ENCODE results near the gene IRAK1.
A peak's percentile ranks its signal among the peaks of the same experiment; 100 is the strongest.
"Not testable (repeated sequence)": the region's sequence is repeated elsewhere in the genome, so short reads cannot be mapped to it uniquely, and the experiment has no call there.

Gene IRAK1

DNA sequence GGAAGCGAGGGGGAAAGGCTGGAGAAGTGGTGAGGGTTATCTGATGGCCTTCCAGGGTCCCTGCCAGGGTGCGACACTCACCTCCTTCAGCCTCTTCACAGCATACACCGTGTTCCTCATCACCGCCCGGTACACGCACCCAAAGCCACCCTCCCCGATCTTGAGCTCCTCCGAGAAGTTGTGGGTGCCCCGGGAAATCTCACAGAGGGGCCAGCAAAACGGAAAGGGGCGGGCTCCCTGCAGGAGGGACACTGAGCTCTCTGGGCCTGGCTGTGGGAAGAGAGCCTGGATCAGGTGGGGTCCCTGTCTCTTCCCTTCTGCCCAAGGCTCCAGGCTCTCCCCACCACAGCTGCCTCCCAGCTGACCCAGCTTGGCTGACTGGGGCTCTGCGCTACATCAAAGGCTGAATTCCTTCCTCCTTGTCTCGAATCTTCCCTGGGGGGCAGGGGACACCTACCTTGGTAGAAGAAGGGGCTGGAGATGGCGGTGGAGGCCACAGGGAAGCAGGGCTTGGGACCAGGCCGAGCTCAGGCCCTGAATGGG is 1.1 kb downstream of the IRAK1 start:
- no peak for DNase-seq

DNA sequence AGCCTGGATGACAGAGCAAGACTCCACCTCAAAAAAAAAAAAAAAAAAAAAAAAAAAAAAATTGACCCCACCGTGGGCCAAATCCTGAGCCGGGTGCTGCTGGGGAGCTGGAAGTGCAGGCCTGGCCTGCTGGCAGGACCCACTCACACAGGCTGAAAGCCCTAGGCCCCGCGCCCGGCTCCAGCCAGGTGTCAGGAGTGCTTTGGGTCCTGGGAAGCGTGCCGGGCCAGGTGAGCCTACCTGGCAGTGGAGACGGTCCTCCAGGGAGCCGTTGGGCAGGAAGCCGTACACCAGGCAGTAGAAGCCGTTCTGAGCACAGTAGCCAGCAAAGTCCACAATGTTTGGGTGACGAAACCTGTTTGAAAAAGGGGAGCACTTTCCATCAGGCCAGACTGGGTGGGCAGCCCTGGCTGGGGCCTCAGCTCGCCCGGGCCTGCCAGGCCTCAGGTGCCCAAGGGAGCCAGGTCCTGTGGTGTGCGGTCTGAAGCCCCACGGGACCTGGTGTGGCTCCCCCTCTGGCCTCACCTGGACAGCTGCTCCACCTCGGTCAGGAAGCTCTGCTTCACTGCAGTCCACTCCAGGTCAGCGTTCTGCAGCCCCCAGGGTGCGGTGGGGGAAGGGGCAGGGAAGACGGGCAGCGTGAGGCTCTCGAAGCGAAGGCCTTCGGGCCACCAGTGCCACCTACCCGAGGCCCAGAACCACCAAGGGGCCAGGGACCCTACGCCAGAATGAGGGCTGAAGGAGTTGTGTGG is 1.8 kb downstream of the IRAK1 start:
- DNase-seq = no peak

DNA sequence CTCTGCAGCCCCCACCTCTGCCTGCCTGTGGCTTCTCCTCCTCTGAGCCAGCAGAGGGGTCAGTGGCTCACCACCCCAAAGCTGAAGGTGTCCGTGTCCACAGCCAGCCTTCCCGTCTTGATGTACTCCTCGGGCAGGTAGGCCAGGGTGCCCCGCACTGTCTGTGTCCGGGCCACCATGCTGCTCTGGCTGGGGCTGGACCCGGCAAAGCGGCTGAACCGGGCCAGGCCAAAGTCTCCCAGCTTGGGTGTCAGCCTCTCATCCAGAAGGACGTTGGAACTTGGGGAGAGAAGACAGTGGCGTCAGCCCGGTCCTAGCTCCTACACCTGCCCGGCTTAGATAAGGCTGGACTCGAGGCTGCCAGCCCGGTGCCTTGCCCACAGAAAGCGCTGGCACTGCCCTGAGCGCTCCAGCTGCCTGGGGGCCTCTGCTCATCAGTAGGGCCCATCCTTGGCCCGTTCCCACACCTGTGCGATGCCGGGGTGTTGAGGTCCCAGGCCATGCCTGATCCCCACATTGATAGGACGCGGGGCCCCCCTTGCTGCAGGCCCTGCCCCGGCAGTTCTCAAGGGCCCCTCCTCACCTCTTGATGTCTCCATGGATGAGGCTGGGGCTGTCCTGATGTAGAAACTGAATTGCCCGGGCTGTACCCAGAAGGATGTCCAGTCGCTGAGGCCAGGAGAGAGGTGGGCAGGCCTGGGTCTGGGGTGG is 3.2 kb downstream of the IRAK1 start:
- no peak for DNase-seq

DNA sequence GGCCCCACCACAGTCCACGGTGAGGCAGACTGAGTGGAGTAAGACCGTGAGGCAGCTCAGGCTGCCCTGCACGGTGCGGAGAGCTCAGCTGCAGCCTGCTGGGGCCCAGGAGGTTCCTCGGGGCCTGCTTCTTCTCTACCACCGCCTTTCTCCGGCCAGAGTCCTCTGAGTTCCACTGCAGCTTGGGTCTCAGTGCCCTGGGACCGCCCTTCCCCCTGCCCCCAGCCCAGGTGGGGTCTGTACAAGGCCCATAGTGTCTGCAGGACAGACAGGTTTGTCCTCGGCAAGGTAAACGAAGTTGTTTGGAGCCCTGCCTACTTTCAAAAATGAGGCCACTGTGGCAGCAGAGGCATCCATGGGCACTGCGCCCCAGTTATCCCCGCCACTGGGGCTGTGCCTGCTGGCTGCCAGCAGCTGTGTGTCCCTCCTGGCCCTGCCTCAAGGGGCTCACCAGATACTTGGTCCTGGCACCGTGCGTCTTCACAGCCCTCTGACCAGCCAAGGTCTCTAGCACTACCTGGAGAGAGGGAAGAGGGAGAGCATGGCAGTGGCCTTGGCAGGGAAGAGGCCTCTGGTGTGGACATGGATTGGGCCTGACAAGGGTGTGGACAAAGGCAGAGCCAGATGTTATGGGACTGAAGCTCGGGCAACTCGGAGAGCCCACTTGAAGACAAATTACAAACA is 4.0 kb downstream of the IRAK1 start:
- no peak for DNase-seq

DNA sequence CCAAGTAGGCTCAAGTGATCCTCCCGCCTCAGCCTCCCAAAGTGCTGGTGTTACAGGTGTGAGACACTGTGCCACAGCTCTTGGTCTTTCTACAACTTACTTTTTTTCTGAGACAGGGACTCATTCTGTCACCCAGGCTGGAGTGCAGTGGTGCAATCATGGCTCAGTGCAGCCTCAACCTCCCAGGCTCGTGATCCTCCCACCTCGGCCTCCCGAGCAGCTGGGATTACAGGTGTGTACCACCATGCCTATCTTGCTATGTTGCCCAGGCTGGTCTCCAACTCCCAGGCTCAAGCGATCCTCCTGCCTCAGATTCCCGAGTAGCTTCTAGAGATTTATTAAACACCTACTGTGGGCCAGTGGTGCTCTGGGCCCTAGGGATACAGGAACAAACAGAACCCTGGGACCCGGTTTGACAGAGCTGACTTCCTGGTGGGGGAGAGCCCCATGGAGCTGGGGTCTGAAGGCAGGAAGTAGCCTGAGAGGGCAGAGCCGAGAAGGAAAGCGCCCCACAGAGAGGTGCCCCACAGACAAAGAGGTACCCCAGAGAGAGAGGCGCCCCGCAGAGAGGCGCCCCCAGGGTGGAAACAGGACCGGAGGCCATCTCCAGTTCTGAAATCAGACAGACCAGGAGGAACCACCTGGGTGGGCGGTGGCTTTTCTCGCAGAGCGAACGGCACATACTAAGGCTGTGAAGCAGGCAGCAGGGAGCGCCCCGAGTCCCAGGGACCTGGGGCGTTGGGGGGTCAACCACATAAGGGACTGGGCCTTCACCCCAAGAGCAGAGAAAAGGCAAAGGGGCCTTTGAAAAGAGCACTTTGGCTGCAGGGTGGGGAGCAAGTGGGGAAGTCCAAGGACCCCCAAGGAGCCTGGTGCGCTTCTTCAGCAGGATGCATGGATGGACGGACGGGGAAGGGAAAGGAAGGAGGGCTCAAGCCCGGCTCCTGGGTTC is 5.0 kb downstream of the IRAK1 start:
- no peak for DNase-seq

DNA sequence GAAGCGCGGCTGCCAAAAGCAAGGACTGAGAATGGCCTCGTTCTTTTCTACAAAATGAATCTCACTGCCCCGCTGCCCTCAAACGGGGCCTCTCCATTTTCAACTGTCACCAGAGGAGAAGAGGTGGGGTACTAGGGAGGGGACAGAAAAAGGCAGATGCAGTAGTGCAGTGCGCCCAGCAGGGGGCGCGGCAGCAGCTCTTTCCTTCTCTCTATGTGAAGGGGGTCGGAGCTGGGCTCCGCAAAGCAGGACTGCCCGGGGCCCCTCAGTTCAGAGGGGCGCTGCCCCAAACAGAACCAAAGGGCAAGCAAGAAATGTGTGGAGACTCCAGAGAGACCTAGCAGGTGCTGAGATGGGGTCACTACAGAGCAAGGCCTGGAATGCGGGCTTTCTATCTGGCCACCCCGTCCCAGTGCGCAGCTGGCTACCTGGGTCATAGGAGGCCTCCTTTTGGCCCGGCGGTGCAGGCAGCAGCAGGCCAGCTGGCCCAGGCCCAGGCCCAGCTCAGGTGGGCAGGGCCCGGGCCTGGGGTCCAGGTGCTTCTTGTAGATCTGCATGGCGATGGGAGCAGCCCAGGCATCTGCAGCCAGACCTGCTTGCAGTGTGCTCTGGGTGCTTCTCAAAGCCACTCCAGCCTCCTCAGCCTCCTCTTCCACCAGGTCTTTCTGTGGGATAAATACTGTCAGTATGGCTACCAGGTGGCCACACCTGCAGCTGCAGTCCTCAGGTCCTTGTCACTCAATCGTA is 5.9 kb downstream of the IRAK1 start:
- peak; percentile 42 for DNase-seq

DNA sequence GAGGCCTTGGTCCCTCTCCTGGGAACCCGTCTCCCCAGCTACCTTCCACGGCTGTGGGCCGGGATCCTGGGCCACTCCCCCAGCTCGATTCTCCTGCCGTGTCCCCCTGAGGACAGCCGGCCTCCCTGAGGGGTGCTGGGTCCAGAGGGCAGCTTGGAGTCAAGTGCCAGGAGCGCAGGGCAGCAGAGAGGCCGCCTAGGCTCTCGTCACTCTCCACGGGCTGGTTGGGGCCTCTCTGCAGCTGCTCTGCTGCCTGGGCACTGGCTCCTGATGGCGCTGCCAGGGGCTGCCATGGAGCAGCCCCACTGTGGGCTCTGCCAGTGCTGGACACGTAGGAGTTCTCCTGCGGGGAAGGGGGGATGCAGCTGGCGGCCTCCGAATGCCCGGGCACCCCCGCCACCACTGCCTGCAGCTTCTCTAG is 6.7 kb downstream of the IRAK1 start:
- no peak for DNase-seq

DNA sequence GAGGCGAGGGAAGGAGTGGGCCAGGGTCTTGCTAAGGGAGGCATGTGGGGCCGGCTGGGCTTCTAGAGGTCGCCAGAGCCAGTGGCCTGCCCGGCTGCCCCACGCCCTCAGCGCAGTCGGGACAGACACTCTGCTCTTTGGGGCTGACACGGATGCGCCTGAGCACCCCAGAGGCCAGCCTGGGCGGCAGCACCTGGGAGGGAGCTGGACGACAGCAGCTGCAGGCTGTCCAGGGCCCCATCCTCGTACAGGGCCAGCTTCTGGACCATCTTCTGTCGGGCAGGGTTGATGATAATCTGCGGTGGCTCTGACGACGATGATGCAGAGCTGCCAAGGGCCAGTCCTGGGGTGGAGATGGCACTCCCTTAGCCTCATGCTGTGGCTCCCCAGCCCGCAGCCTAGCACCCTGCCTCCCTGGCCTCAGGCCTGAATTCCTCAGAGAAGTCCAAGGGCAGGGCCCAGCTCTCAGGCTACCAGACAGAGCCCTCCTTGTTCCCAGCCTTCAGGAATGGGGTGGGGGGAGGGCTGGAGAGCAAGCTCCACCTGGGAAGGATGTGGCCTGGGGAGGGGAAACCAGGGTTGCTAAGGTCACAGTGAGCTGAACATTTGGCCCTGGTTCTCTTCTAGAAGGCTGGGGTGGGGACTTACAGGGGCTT is 7.2 kb downstream of the IRAK1 start:
- no peak for DNase-seq

DNA sequence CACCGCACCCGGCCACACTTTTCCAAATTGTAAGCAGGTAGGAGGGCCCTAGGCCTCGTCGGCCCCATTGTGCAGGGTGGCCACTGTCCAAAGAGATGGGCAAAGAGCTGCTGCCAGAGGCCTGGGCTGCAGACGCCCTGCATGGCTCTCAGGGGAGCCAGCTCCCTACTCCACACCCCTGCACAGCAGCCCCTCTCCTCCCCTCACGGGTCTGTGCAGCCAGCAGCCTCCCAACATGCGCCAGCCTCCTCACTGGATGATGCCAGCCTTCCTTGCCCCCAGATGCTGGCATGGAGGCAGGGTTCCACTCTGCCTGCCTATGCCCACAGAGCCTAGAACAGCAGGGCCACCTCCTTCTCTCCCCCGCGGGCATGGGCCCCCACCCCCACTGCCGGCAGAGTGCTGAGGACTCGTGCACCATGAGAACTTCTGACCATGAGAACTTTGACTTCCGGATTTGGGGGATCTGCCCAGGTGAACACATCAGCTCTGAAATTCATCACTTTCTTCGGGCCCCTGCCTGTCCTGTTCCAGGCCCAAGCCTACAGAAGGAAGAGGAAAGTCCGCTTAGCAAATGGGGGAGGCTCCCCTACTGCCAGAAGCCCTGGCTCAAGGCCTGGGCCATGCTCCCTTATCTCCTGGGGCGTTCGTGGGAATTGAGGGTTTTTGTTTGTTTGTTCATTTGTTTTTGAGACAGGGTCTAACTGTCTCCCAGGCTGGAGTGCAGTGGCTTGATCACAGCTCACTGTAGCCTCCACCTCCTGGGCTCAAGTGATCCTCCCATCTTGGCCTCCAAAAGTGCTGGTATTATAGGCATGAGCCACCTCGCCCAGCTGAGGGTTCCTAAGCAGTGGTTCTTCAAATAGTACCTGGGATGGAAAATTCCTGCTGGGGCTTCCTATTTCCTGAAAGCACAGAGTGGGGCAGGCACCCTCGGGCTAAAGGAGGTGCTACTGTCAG is 8.0 kb downstream of the IRAK1 start:
- DNase-seq = no peak

DNA sequence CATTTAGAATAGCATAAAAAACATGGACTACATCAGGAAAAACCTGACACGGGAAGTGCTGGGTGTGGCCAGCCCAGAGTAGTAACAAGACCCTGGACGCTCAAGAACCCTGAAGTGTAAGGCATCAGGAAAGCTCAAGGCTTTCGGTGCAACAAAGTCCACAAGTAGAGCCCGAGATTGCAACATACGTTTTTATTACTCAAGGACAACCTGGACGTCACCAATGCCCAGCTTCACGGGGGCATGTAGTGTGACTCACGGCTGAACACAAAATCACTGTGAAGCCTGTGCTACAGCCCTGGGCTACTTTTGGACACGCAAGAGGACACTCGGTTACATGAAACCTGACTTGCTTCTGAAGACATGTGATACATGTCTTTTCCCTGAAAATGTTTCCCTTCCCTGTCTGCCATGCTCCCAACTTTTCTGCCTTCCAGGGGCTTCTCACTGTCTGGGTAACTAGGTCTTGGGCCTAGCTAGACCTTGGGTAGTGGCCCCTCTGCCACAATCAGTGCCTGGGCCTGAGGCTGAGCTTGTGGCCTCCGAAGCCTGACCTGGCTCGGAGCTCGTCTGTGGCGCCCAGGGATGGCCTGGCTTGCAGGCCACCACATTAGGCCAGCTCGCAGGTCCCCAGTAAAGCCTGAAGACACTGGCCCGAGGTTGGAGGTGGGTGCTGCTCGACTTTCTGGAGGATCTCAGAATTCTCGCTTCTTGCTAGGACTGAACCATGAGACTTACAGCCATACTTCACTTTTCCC is 9.2 kb downstream of the IRAK1 start:
- DNase-seq = no peak

DNA sequence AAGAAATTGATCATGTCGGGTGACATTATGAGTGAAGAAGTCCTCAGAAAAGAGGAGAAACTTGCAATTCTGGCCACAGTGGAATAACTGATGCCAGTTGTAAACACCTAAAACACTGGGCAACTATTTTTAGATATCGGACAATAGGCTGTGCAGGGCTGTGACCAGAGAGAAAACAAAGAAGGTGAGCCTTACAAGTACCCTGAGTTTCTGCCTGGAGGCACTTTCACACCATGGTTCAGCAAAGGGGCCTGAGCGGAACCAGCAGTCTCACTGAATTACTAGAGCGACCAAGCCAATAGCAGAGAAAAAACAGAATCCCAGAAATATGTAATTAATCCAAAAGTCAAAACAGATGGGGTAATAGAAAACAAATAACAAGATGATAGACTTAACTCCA is 11.2 kb downstream of the IRAK1 start:
- no peak for DNase-seq

DNA sequence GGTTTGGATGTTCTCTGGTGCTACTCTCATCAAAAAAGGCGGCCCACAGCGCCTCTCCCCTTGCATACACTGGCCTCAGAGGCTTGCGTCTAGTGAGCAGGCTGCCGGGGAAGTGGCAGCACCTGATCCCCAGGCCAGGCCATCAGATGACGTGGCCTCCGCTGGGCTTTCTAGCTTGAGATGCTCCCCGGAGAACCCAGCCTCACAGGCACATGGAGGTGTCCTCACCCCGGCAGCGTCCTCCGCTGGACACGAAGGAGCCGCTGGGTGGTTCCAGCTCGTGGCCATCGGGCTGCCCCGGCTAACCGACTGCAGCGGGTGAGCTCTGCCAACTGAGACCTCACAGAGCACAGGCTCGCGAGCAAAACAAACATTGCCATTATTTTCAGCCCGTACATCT is 12.8 kb downstream of the IRAK1 start:
- DNase-seq = no peak

DNA sequence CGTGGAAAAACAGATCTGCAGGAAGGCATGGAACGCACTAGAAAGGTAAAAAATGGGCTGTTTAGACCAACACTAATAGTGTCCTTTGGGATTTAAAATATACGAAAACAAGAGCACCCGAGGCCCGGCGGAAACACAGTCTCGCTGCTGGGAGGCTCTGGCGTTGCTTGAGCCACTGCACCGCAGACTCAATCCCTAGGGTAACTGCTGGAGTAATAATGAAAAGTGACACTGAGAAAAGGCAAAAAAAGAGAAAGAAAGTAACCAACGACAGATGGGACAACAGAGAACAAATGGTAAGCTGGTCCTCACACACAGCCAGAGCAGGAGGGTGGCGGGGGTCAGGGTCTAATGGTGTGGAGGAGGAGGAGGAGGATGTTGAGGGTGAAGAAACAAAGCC is 15.4 kb downstream of the IRAK1 start:
- DNase-seq = no peak

DNA sequence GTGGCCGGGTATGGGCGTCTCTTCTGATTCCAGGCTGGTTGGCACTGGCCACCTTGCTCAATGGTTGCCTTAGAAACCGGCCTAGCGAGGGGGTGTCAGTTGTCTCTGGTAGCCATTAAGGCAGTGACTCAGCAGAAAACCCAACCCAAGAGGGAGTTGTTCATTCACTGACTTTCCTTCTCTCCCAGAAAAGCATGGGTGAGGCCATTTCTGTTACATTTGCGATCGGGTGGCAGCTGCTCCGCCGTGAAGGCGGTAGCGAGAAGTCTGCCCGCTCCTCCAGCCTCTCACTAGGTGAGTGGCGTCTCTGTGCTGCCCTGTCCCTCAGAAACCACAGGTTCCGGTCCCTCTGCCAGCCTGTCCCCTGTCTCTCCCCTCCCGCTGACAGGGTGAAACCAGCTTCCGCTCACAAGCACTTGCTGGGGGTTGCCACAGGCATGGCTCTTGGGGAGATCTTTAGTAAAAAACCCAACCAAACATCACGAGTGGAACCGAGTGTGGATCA is 17.4 kb downstream of the IRAK1 start:
- DNase-seq = peak; percentile 67

DNA sequence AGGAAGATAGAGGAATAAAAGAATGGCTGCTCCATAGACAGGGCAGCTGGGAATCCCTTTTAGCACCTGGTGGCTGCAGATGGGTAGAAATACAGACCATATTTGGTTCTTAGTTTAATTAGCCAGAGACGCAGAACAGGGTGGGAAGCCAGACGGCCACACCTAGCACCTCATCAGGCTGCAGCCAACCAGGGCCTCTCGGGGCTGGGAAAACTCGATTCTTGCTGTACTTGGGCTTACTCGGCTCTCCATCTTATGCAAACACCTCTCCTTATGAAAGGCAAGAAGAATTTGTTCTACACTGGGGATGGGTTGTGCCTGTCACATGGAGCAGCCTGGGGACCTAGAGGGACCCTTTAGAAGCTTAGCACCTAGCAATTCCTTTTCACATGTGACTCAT is 19.7 kb downstream of the IRAK1 start:
- no peak for DNase-seq

DNA sequence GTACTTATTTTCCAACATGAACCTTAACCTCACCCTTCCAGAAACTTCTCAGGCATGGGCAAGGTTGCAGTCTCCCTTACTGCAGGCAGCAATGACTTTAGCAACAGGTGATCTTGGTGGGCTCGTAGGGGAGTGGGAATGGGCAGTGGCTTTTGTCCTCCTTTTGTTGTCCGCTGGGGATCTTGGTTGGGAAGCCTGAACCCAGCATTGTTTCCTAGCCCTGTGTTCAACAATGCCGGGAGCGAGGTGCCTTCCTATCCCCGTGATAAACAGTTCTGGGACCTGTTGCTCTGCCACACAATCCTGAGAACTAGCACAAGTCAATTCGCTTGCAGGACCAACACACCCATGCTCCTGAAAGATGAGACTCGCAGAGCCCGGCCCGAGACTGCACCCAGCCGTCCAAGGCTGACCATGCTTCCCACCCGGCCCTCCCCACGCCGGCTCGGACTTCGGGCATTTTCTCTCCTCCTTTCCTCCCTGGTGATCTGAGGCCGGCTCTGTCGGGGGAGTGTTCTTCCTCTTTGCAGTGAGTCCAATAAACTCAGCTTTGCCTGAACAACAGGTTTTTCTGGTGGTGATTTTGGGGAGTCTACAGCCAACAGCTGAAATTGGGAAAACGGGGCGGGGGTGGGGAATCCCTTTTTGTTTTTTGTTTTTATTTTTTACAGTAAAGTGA is 20.2 kb downstream of the IRAK1 start:
- no peak for DNase-seq

DNA sequence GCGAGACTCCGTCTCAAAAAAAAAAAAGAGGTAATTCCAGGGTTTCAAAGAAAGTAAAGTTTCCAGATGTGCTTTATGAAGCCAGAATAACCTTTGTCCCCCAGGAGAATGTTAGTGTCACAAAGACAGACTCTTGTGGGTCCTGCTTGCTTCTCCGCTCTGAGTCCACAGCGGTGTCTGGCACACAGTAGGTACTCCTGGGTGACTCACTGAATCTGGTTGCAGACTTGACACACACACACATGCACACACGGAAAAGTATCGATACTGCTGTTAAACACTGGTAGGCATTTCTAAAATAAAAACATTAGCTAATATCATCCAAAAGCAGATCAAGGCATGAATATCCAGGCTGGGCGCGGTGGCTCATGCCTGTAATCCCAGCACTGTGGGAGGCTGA is 24.2 kb downstream of the IRAK1 start:
- no peak for DNase-seq

DNA sequence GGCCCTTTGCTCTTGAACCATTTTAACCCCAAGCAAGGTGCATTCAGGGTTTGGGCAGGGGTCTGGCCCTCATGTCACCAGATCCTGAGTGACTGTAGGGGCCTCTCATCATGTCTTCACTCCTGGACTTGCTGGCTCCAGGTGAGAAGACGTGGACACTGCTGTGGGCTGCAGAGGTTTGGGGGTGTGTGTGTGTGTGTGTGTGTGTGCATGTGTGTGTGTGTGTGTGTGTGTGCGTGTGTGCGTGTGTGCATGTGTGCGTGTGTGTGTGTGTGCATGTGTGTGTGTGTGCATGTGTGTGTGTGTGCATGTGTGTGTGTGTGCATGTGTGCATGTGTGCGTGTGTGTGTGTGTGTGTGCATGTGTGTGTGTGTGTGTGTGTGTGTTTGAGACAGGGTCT is 25.3 kb downstream of the IRAK1 start:
- DNase-seq = not testable (repeated sequence)

Data from GDM1 (cell line).